SW480 (cell line): Measurements from ENCODE around the gene TMEM176B.
A peak's percentile ranks its signal among the peaks of the same experiment; 100 is the strongest.
"Not testable (repeated sequence)": the region's sequence is repeated elsewhere in the genome, so short reads cannot be mapped to it uniquely, and the experiment has no call there.

Source experiments
- DNase-seq: peaks from one replicate; pipeline ENCODE4 v3.0.0-alpha.2; 2016; ENCODE audit warnings: low spot score

The TMEM176B gene

GRCh38 chr7:150790416-150791075 is 9.6 kb downstream of the TMEM176B start:
- no peak for DNase-seq

- no peak for DNase-seq
Measured at GRCh38 chr7:150788474-150789269, 11.5 kb downstream of the TMEM176B start.

- DNase-seq, result no peak
Measured at GRCh38 chr7:150787321-150788281, 12.6 kb downstream of the TMEM176B start.

GRCh38 chr7:150784954-150785353 is 15.2 kb downstream of the TMEM176B start:
- DNase-seq, result no peak

GRCh38 chr7:150784120-150784736 is 15.9 kb downstream of the TMEM176B start:
- peak; percentile 91 for DNase-seq

GRCh38 chr7:150781961-150782360 is 18.2 kb downstream of the TMEM176B start:
- DNase-seq, result no peak

- DNase-seq, result no peak
Measured at GRCh38 chr7:150781103-150781502, 19.1 kb downstream of the TMEM176B start.

- no peak for DNase-seq
Measured at GRCh38 chr7:150780292-150780691, 19.9 kb downstream of the TMEM176B start.

GRCh38 chr7:150778738-150779301 is 21.3 kb downstream of the TMEM176B start:
- peak; percentile 73 for DNase-seq

GRCh38 chr7:150778014-150778737 is 22.0 kb downstream of the TMEM176B start:
- DNase-seq, result peak; percentile 28

- not testable (repeated sequence) for DNase-seq
Measured at GRCh38 chr7:150774131-150774530, 26.0 kb downstream of the TMEM176B start.

- no peak for DNase-seq
Measured at GRCh38 chr7:150769768-150770167, 30.4 kb downstream of the TMEM176B start.

GRCh38 chr7:150766334-150766709 is 33.8 kb downstream of the TMEM176B start:
- no peak for DNase-seq

GRCh38 chr7:150759479-150759878 is 40.7 kb downstream of the TMEM176B start:
- no peak for DNase-seq

- DNase-seq, result peak; percentile 13
Measured at GRCh38 chr7:150756858-150757257, 43.3 kb downstream of the TMEM176B start.

GRCh38 chr7:150756166-150756565 is 44.0 kb downstream of the TMEM176B start:
- DNase-seq, result no peak

GRCh38 chr7:150755473-150756099 is 44.6 kb downstream of the TMEM176B start:
- DNase-seq, result no peak

- DNase-seq, result no peak
Measured at GRCh38 chr7:150754951-150755350, 45.2 kb downstream of the TMEM176B start.

GRCh38 chr7:150753826-150754603 is 46.1 kb downstream of the TMEM176B start:
- DNase-seq, result peak; percentile 6

GRCh38 chr7:150753239-150753638 is 46.9 kb downstream of the TMEM176B start:
- DNase-seq, result no peak
